ENCODE measurements around the gene GAB1. TPM values are rescaled to one million over a fixed set of nuclear protein-coding genes. Genes with fewer than 3 reads are reported as not detected.
A peak's percentile ranks its signal among the peaks of the same experiment; 100 is the strongest.

The GAB1 gene
- total RNA-seq, 1 donor from 2014 or later: 44.6 TPM

DNA sequence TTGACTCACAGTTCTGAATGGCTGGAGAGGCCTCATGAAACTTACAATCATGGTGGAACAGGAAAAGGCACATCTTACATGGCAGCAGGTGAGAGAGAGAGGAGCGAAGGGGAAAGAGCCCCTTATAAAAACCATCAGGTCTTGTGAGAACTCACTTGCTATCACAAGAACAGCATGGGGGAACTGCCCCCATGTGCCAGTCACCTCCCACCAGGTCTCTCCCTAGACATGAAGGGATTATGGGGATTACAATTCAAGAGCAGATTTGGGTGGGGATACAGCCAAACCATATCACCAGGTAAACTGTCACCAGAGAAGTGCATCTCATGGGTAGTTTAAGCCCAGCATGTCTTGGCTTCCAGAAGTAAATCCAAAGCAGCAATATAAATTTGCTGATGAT lies 169.4 kb downstream of the GAB1 start:
- DNase-seq (ENCODE audit: low spot score in 2 of 2, unreplicated experiment in 2 of 2): no peak
- no peak overlapping the region for H3K4me3 Mint-ChIP-seq
- TF ChIP-seq, protein P1, sequence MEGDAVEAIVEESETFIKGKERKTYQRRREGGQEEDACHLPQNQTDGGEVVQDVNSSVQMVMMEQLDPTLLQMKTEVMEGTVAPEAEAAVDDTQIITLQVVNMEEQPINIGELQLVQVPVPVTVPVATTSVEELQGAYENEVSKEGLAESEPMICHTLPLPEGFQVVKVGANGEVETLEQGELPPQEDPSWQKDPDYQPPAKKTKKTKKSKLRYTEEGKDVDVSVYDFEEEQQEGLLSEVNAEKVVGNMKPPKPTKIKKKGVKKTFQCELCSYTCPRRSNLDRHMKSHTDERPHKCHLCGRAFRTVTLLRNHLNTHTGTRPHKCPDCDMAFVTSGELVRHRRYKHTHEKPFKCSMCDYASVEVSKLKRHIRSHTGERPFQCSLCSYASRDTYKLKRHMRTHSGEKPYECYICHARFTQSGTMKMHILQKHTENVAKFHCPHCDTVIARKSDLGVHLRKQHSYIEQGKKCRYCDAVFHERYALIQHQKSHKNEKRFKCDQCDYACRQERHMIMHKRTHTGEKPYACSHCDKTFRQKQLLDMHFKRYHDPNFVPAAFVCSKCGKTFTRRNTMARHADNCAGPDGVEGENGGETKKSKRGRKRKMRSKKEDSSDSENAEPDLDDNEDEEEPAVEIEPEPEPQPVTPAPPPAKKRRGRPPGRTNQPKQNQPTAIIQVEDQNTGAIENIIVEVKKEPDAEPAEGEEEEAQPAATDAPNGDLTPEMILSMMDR (IDR thresholded peaks at IDR 0.05; ENCODE audit: unreplicated experiment): no peak
- H3K36me3 Mint-ChIP-seq: no peaks in the 10 kb centered on the region
- H3K27me3 Mint-ChIP-seq (ENCODE audit: low read depth): peaks cover 30% of the 10 kb centered on the region
- no peak overlapping the region for H3K27ac Mint-ChIP-seq
- no peaks in the 10 kb centered on the region for H3K9me3 Mint-ChIP-seq
- H3K4me1 Mint-ChIP-seq: no peaks in the 10 kb centered on the region

DNA sequence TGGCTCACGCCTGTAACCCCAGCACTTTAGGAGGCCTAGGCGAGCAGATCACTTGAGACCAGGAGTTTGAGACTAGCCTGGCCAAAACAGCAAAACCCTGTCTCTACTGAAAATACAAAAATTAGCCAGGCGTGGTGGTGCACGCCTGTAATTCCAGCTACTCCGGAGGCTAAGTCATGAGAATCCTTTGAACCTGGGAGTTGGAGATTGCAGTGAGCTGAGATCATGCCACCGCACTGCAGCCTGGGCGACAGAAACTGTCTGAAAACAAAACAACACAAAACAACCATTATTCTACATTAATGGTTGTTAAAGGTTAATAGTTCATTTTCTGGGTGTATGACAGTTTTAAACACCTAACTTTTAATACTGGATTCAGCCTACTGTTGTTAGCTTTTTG lies 175.2 kb downstream of the GAB1 start:
- Mint-ChIP-seq H3K36me3 (peaks cover 7% of the 10 kb centered on the region), H3K4me3 (no peak overlapping the region), H3K4me1 (peaks cover 20% of the 10 kb centered on the region), H3K9me3 (no peaks in the 10 kb centered on the region), H3K27ac (no peak overlapping the region), H3K27me3 (ENCODE audit: low read depth) (peaks cover 26% of the 10 kb centered on the region)
- DNase-seq (ENCODE audit: low spot score in 2 of 2, unreplicated experiment in 2 of 2): no peak
- TF ChIP-seq, protein P1 (IDR thresholded peaks at IDR 0.05; ENCODE audit: unreplicated experiment): no peak

DNA sequence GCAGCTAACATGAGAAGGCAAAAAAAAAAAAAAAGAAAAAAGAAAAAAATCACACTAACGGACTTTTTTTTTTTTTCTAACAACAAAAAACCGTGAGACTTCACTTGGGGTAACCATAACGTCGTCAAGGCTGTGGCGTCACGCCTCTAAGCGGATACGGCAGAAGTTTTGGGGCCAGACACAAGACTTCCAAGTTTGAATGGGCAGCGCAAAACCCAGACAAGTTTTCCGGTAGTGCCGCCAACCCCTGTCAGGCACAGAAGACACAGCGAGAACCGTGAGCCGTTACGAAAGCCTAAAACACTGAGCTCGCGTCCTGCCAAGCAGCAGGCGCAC lies 176.3 kb downstream of the GAB1 start:
- peaks cover 15% of the 10 kb centered on the region for H3K36me3 Mint-ChIP-seq
- no peaks in the 10 kb centered on the region for H3K9me3 Mint-ChIP-seq
- H3K27ac Mint-ChIP-seq: peak overlapping the region; percentile 99
- TF ChIP-seq, protein P1 (IDR thresholded peaks at IDR 0.05; ENCODE audit: unreplicated experiment): no peak
- peaks cover 22% of the 10 kb centered on the region for H3K27me3 Mint-ChIP-seq (ENCODE audit: low read depth)
- peaks cover 22% of the 10 kb centered on the region for H3K4me1 Mint-ChIP-seq
- DNase-seq (ENCODE audit: low spot score in 2 of 2, unreplicated experiment in 2 of 2): no peak
- peak overlapping the region; percentile 94 for H3K4me3 Mint-ChIP-seq

DNA sequence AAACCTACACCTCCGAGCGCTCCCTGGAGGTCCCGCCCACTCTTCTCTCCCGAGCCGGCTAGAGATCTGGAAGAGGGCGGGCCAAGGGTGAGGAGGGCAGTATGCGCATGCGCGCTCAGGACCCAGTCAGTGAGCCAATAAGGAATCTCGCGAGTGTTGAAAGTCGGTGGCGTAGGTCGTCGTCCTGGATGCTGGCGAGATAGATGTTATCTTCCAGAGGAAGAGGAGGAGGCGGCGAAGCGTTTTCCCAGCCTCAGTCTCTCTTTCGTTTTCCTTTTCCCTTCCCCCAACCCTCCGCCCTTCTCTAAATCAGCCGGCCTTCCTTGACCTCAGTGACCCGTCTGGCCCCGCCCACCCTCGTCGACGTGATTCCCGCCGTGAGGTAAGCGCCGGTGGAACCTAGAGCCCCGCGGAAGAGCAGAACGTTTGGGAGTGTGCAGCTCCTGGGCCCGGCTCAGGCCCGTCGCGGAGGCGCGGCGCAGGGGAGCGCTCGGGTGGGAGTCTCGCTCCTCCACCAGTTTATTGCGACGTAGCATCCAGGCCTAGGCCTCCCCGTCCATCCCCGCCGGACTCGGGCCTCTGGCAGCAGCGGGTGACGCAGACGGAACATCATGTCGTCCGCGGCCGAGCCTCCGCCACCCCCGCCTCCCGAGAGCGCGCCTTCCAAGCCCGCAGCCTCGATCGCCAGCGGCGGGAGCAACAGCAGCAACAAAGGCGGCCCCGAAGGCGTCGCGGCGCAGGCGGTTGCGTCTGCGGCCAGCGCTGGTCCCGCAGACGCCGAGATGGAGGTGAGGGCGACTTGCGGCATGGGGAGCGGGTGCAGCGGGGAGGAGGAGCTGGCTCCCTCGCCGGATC lies 176.9 kb downstream of the GAB1 start, which contains the start of gene SMARCA5:
Gene SMARCA5 (plus strand): TSS at position 389 of the 855 bp plus-strand sequence. CDS start 223 bp downstream, at position 612.
- Mint-ChIP-seq H3K4me3 (peak within 1 kb of the TSS; percentile 94), H3K27me3 (ENCODE audit: low read depth) (peaks cover 17% of the 10 kb centered on the region), H3K27ac (peak within 1 kb of the TSS; percentile 99), H3K9me3 (no peaks in the 10 kb centered on the region), H3K36me3 (peaks cover 15% of the 10 kb centered on the region), H3K4me1 (peaks cover 22% of the 10 kb centered on the region)
- peak; percentile 90 to 93 for DNase-seq (ENCODE audit: low spot score in 2 of 2, unreplicated experiment in 2 of 2)
- TF ChIP-seq, protein P1 (IDR thresholded peaks at IDR 0.05; ENCODE audit: unreplicated experiment): no peak

DNA sequence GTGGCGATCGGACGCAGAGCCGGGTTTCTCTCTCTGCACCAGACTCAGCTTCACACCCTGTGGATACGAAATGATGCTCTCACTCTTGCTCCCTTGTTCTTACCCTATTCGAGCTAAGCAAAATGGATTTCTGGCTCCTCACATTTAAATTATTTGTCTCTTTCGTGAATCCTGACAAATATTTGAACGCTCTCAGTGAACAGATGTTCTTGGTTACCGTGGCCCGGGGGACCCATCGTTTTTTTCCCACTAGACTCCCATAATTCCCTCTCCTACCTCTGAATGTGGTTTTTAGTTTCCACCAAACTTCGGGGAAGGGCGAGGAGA lies 177.5 kb downstream of the GAB1 start:
- TF ChIP-seq, protein P1 (IDR thresholded peaks at IDR 0.05; ENCODE audit: unreplicated experiment): no peak
- H3K36me3 Mint-ChIP-seq: peaks cover 15% of the 10 kb centered on the region
- H3K27ac Mint-ChIP-seq: peak overlapping the region; percentile 99
- peaks cover 22% of the 10 kb centered on the region for H3K4me1 Mint-ChIP-seq
- peak overlapping the region; percentile 94 for H3K4me3 Mint-ChIP-seq
- no peak for DNase-seq (ENCODE audit: low spot score in 2 of 2, unreplicated experiment in 2 of 2)
- H3K9me3 Mint-ChIP-seq: no peaks in the 10 kb centered on the region
- peaks cover 12% of the 10 kb centered on the region for H3K27me3 Mint-ChIP-seq (ENCODE audit: low read depth)

Measured in mesothelial cell of epicardium (in vitro differentiated cells).